Astrocyte of the cerebellum (primary cell): ENCODE results near the gene MUTYH.
A peak's percentile ranks its signal among the peaks of the same experiment; 100 is the strongest.

Source experiments
- DNase-seq: peaks from one replicate; pipeline ENCODE4 v3.0.0-alpha.2; 2011; ENCODE audit warnings: low read depth
- H3K4me3 ChIP-seq: 2 replicates; pipeline ENCODE4 v1.5.1; 2011; ENCODE audit warnings: mild to moderate bottlenecking, low read depth, low read length, moderate library complexity
- in situ Hi-C: cut with HindIII; loops from 2 replicates; pipeline ENCODE4 v1.10.0; 2017; ENCODE audit warnings: low sequenced_read_pairs
- TF ChIP-seq, protein P1 (sequence below): IDR thresholded peaks from 2 replicates; pipeline ENCODE4 v1.5.1; 2012; ENCODE audit warnings: low read length, low read depth, moderate library complexity, mild to moderate bottlenecking; ENCODE audit errors: missing control alignments

The MUTYH gene

DNA sequence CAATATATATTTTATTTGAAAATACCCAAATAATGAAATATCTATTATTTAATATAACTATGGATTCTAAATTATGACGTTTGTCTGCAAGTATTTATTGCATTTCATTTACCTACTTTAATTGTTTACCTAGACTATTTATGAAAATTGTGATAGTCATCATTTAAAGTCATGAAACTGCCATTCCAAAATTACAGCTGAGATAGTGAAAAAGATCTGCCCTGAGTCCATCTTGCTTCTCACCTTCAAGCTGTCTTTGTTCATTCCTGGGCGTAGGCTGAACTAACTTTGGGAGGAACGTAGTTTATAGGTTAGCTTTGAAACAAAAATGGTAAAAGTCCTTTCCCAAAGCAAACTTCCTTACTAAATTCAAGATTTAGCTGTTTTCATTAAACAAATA is 26.0 kb downstream of the MUTYH start:
- in situ Hi-C loops, result no loop called here
- DNase-seq, result no peak
- H3K4me3 ChIP-seq, result no peak overlapping the region
- TF ChIP-seq, protein P1, sequence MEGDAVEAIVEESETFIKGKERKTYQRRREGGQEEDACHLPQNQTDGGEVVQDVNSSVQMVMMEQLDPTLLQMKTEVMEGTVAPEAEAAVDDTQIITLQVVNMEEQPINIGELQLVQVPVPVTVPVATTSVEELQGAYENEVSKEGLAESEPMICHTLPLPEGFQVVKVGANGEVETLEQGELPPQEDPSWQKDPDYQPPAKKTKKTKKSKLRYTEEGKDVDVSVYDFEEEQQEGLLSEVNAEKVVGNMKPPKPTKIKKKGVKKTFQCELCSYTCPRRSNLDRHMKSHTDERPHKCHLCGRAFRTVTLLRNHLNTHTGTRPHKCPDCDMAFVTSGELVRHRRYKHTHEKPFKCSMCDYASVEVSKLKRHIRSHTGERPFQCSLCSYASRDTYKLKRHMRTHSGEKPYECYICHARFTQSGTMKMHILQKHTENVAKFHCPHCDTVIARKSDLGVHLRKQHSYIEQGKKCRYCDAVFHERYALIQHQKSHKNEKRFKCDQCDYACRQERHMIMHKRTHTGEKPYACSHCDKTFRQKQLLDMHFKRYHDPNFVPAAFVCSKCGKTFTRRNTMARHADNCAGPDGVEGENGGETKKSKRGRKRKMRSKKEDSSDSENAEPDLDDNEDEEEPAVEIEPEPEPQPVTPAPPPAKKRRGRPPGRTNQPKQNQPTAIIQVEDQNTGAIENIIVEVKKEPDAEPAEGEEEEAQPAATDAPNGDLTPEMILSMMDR, result no peak

DNA sequence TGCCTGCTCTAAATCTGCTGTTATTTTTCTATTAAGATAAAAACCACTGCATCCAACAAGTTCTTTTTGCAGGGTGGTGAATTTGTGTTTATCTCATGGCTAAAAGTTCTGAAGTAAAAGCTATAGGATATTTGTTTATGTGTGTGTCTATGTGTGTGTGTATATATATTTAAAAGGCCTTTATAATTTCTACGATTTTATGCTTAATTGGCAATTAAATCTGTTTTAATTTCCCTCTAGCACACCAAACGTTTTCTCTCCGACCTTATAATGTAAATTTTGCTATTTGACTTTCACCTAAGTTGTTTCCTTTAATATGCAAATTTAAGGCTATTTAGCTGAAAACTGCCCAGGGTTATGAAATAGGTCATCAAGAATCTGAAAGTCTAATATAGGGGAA is 33.3 kb downstream of the MUTYH start:
- in situ Hi-C loops, result no loop called here
- H3K4me3 ChIP-seq, result no peak overlapping the region
- TF ChIP-seq, protein P1, result no peak
- no peak for DNase-seq

DNA sequence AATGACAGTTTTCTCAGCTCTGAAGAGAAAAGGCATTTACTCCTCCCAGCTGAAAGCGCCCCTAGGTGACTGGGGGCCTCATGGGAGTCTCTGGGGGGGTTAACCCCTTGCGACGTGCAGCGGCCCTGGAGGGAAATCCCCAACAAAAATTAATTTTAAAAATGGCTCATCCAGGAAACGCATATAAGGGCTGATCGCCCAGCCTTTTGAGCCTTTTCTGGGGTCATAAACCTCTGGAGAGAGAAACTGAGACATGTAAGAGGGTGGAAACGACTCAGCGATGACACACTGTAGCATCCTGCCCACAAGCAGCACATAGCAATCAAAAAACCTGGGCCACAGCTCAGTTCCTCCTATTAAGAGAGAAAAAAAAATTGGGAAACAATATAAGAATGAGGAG is 33.9 kb downstream of the MUTYH start:
- in situ Hi-C loops, result no loop called here
- DNase-seq, result no peak
- no peak overlapping the region for H3K4me3 ChIP-seq
- TF ChIP-seq, protein P1, result no peak

DNA sequence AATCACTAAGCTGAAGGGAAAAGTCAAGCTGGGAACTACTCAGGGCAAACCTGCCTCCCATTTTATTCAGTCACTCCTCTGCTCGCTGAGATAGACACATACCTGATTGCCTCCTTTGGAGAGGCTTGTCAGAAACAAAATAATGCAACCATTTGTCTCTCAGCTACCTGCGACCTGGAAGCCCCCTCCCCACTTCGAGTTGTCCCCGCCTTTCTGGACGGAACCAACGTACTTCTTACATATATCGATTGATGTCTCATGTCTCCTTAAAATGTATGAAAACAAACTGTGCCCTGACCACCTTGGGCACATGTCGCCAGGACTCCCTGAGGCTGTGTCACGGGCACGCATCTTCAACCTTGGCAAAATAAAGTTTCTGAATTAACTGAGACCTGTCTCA is 35.0 kb downstream of the MUTYH start:
- in situ Hi-C loops, result no loop called here
- TF ChIP-seq, protein P1, result no peak
- DNase-seq, result no peak
- H3K4me3 ChIP-seq, result no peak overlapping the region

DNA sequence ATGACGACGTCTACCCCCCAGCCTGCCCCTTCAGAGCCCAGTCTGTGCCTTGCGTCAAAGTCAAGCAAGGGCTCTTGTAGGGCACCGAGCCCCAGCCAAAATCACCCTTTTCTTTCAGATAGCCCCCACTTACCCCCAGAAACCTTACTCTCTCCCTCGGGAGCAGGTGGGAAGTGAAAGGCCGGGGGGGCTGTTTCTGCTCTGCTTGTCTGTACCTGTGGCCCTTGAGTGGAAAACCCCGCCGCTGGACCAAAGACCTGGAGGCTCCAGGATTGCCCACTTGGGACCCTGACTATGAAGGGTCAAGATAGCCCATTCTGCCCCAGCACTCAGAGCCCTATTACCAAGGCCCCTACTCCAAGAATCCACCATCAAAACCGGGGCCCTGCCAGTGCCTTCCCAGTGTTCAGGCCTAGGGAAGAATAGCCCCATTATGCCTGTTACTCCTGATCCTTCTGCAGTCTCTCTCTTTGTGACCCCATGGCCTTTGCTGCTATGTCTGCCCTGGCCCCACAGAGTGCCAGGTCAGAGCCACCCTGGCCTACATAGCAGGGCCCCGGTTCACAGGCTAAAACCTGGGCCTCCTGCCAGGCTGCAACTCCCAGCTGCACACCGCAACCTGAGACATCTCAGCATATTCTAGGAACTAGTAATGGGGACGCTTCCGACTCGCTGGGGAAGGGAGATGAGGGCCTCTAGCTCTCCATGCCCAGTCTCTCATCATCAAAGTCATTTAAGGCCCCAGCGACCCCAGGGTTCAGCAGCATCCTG is 35.7 kb downstream of the MUTYH start:
- H3K4me3 ChIP-seq, result peak overlapping the region; percentile 58
- in situ Hi-C loops, result no loop called here
- no peak for DNase-seq
- TF ChIP-seq, protein P1, result no peak

DNA sequence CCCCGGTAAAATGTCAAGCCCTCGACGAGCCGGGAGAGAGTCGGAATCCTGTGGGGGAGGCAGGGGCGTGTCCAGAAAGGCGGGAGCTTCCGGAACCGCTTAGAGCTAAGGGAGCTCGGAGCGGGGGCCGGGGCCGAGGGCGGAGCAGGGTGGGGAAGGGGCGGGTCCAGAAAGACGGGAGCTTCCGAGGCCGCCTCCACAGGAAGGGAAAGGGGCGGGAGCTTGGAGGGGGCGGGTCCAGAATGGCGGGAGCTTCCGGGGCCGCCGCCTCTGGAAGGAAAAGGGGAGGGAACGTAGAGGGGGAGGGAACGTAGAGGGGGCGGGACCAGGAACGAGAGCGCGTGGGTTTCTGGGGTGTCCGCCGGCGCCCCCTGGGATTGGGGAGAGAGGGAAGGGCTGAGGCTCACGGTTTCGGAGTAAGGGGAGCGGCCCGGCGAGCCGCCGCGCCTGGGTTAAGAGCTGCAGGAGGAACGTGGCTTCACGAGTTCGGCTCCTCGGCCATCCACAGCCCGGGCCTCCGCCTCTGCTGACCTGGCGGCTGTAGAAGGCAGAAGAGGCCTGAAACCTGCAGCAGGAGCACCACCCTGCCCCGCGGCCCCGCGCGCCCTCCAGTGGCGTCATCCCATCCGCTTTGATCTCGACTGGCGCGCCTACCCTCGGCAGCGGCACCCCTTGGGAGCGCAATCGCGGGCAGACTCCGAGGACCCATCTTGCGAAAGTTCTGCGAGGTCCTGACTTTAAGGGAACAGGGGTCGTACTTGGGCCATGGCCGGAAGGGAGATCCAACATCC is 36.5 kb downstream of the MUTYH start:
- TF ChIP-seq, protein P1, result peak; percentile 61
- peak; percentile 91 for DNase-seq
- in situ Hi-C loops, result no loop called here
- H3K4me3 ChIP-seq, result peak overlapping the region; percentile 58
